Uterus (tissue), 2 donors: ENCODE data around the gene TRPV2.

Experiments used
- CTCF ChIP-seq, 4 experiments: fragments of 200-600 bp in 2 of 4; fragments of 450-650 bp in 2 of 4; sonication (generic) in 2 of 4; IDR thresholded peaks; one replicate each; pipeline ENCODE4 v1.5.1; 2016 to 2019; ENCODE audit warnings: antibody characterized with exemption in 4 of 4, mild to moderate bottlenecking in 2 of 4, moderate library complexity in 1 of 4
- POLR2A ChIP-seq, 2 donors: fragments of 450-650 bp; IDR thresholded peaks; one replicate each; pipeline ENCODE4 v1.6.1; 2016; ENCODE audit warnings: antibody characterized with exemption in 2 of 2, mild to moderate bottlenecking in 1 of 2, moderate library complexity in 1 of 2

GRCh38 chr17:16455997-16456741 is 40.8 kb downstream of the TRPV2 start:
- TF ChIP-seq CTCF (IDR thresholded peaks at IDR 0.05) (no peak), POLR2A (IDR thresholded peaks at IDR 0.05) (no peak)
